GM21576 (cell line): ENCODE measurements around the gene CCDC88C.

Source experiments
- ATAC-seq: cut with Tn5 transposase; IDR thresholded peaks from one replicate; pipeline ENCODE4 v1.9.1; 2021; ENCODE audit warnings: mild to moderate bottlenecking, moderate library complexity; ENCODE audit not compliant: unreplicated experiment

Gene CCDC88C

GRCh38 chr14:91368776-91369416 lies 48.7 kb downstream of the CCDC88C start:
- no peak for ATAC-seq

- ATAC-seq = peak; percentile 74
Observed at GRCh38 chr14:91367173-91368171, 50.1 kb downstream of the CCDC88C start.

GRCh38 chr14:91366749-91367148 lies 50.9 kb downstream of the CCDC88C start:
- ATAC-seq = no peak

- no peak for ATAC-seq
Observed at GRCh38 chr14:91365552-91365951, 52.1 kb downstream of the CCDC88C start.

- ATAC-seq = no peak
Observed at GRCh38 chr14:91364524-91365270, 52.9 kb downstream of the CCDC88C start.

- peak; percentile 45 for ATAC-seq
Observed at GRCh38 chr14:91363776-91364523, 53.7 kb downstream of the CCDC88C start.

GRCh38 chr14:91361233-91361811 lies 56.3 kb downstream of the CCDC88C start:
- ATAC-seq = no peak

GRCh38 chr14:91360490-91361232 lies 57.0 kb downstream of the CCDC88C start:
- ATAC-seq = no peak

GRCh38 chr14:91358654-91359220 lies 58.9 kb downstream of the CCDC88C start:
- no peak for ATAC-seq

GRCh38 chr14:91358025-91358319 lies 59.6 kb downstream of the CCDC88C start:
- ATAC-seq = no peak

GRCh38 chr14:91357272-91358024 lies 60.2 kb downstream of the CCDC88C start:
- no peak for ATAC-seq

- ATAC-seq = peak; percentile 33
Observed at GRCh38 chr14:91356181-91356763, 61.3 kb downstream of the CCDC88C start.

GRCh38 chr14:91354979-91355685 lies 62.5 kb downstream of the CCDC88C start:
- ATAC-seq = no peak

GRCh38 chr14:91354221-91354916 lies 63.3 kb downstream of the CCDC88C start:
- ATAC-seq = no peak

GRCh38 chr14:91352728-91353692 lies 64.6 kb downstream of the CCDC88C start:
- no peak for ATAC-seq

GRCh38 chr14:91352053-91352452 lies 65.6 kb downstream of the CCDC88C start:
- no peak for ATAC-seq
